Hematopoietic multipotent progenitor cell treated with erythropoietin and hydrocortisone succinate and interleukin-3 and kit ligand, for 17 days (in vitro differentiated cells): ENCODE results near the gene TVP23C.

Experiments used
- DNase-seq: peaks from one replicate; pipeline ENCODE4 v3.0.0-alpha.2; 2015; ENCODE audit warnings: low spot score

TVP23C gene

GRCh38 chr17:15465045-15465701 is 98.1 kb downstream of the TVP23C start:
- DNase-seq, result no peak

GRCh38 chr17:15464231-15464985 is 98.9 kb downstream of the TVP23C start:
- DNase-seq, result no peak

- DNase-seq, result no peak
Measured at GRCh38 chr17:15462976-15463772, 100.1 kb downstream of the TVP23C start.

- no peak for DNase-seq
Measured at GRCh38 chr17:15457723-15458094, 105.6 kb downstream of the TVP23C start.

GRCh38 chr17:15456972-15457722 is 106.1 kb downstream of the TVP23C start:
- no peak for DNase-seq

GRCh38 chr17:15456496-15456895 is 106.8 kb downstream of the TVP23C start:
- DNase-seq, result no peak

GRCh38 chr17:15454346-15454745 is 108.9 kb downstream of the TVP23C start:
- no peak for DNase-seq

- DNase-seq, result no peak
Measured at GRCh38 chr17:15453782-15454181, 109.5 kb downstream of the TVP23C start.

GRCh38 chr17:15453246-15453645 is 110.0 kb downstream of the TVP23C start:
- no peak for DNase-seq

- DNase-seq, result no peak
Measured at GRCh38 chr17:15452746-15453145, 110.5 kb downstream of the TVP23C start.
